HepG2 (cell line): ENCODE results near the gene ARHGEF40. TPM values are rescaled to one million over a fixed set of nuclear protein-coding genes. Genes with fewer than 3 reads are reported as not detected.

Experiments used
- DNMT3B ChIP-seq: conservative IDR thresholded peaks from 2 replicates; pipeline ENCODE4 v1.6.1; 2016; ENCODE audit warnings: missing biosample characterization, control low read depth
- ELF3 ChIP-seq: IDR thresholded peaks from 2 replicates; pipeline ENCODE4 v1.6.1; 2016; ENCODE audit warnings: missing genetic modification reagents, missing compliant biosample characterization
- FOSL1 ChIP-seq: sonication (generic); formaldehyde crosslinking; IDR thresholded peaks from 2 replicates; pipeline ENCODE4 v1.9.0; 2021; ENCODE audit warnings: missing genetic modification reagents, borderline replicate concordance
- GFI1 ChIP-seq: sonication (generic); formaldehyde crosslinking; IDR thresholded peaks from 2 replicates; pipeline ENCODE4 v1.5.0; 2020; ENCODE audit warnings: missing genetic modification reagents, mild to moderate bottlenecking, borderline replicate concordance
- HHEX ChIP-seq: IDR thresholded peaks from 2 replicates; pipeline ENCODE4 v1.6.1; 2016; ENCODE audit warnings: control low read depth
- POGZ ChIP-seq: sonication (generic); formaldehyde crosslinking; IDR thresholded peaks from 2 replicates; pipeline ENCODE4 v1.4.0; 2020; ENCODE audit warnings: mild to moderate bottlenecking, missing genetic modification reagents
- SPEN ChIP-seq: sonication (generic); formaldehyde crosslinking; IDR thresholded peaks from 2 replicates; pipeline ENCODE4 v1.5.1; 2020; ENCODE audit warnings: low read depth, mild to moderate bottlenecking, missing genetic modification reagents
- U2AF2 ChIP-seq: fragments of 200-400 bp; formaldehyde crosslinking; IDR thresholded peaks from 2 replicates; pipeline ENCODE4 v1.6.1; 2017; ENCODE audit warnings: low read depth, mild to moderate bottlenecking, low read length
- XRCC5 ChIP-seq: fragments of 200-400 bp; formaldehyde crosslinking; optimal IDR thresholded peaks from 2 replicates; pipeline ENCODE3; 2017; ENCODE audit warnings: mild to moderate bottlenecking, low read length
- ZFX ChIP-seq: sonication (generic); formaldehyde crosslinking; IDR thresholded peaks from 2 replicates; pipeline ENCODE4 v1.4.0; 2020; ENCODE audit warnings: mild to moderate bottlenecking, low read depth, missing genetic modification reagents, moderate library complexity
- ZNF136 ChIP-seq: sonication (generic); formaldehyde crosslinking; IDR thresholded peaks from 2 replicates; pipeline ENCODE4 v1.8.1; 2022; ENCODE audit warnings: low read depth, mild to moderate bottlenecking, moderate library complexity, missing genetic modification reagents
- ZNF550 ChIP-seq: sonication (generic); formaldehyde crosslinking; IDR thresholded peaks from 2 replicates; pipeline ENCODE4 v1.4.0; 2020; ENCODE audit warnings: mild to moderate bottlenecking, missing genetic modification reagents, borderline replicate concordance
- ZNF557 ChIP-seq: sonication (generic); formaldehyde crosslinking; IDR thresholded peaks from 2 replicates; pipeline ENCODE4 v1.4.0; 2020; ENCODE audit warnings: missing genetic modification reagents
- ZNF577 ChIP-seq: sonication (generic); formaldehyde crosslinking; IDR thresholded peaks from 2 replicates; pipeline ENCODE4 v1.4.0; 2020; ENCODE audit warnings: mild to moderate bottlenecking, low read depth, missing genetic modification reagents, borderline replicate concordance
- ZNF737 ChIP-seq: sonication (generic); formaldehyde crosslinking; IDR thresholded peaks from 2 replicates; pipeline ENCODE4 v1.5.0; 2020; ENCODE audit warnings: missing genetic modification reagents, mild to moderate bottlenecking, borderline replicate concordance
- polyA plus RNA-seq, 8 experiments: library from polyadenylated mRNA; depleted of rRNA in 3 of 8; stranded (reverse) in 7 of 8; unstranded in 1 of 8; fragments of >200 nt; fragmentation: Illumina TruSeq in 4 of 8; extraction: Trizol in 4 of 8; gene quantifications; 2 replicates each; pipeline versions ENCODE4 v1.2.1 to v1.2.3, GENCODE V29; 2011 to 2016; ENCODE audit warnings: low read depth in 4 of 8, missing spikeins in 1 of 8, mixed read lengths in 1 of 8; ENCODE audit not compliant: insufficient read depth in 1 of 8
- total RNA-seq, 5 experiments: library from RNA; depleted of rRNA; stranded (reverse); fragments of >200 nt; fragmentation: Illumina TruSeq; extraction: Trizol; gene quantifications; 2 replicates each; pipeline ENCODE4 v1.2.3, GENCODE V29; 2016; ENCODE audit warnings: low read depth in 1 of 5
- TF ChIP-seq, protein P1 (sequence below): sonication (generic); formaldehyde crosslinking; IDR thresholded peaks from 2 replicates; pipeline ENCODE4 v1.4.0; 2020; ENCODE audit warnings: low read depth, mild to moderate bottlenecking, missing genetic modification reagents
- TF ChIP-seq, protein P2 (sequence below): sonication (generic); formaldehyde crosslinking; IDR thresholded peaks from 2 replicates; pipeline ENCODE4 v1.4.0; 2020; ENCODE audit warnings: missing genetic modification reagents
- TF ChIP-seq, protein P3 (sequence below): IDR thresholded peaks from 2 replicates; pipeline ENCODE4 v1.6.1; 2016; ENCODE audit warnings: mild to moderate bottlenecking
- TF ChIP-seq, protein P4 (sequence below): sonication (generic); formaldehyde crosslinking; IDR thresholded peaks from 2 replicates; pipeline ENCODE4 v1.5.0; 2020; ENCODE audit warnings: missing genetic modification reagents, mild to moderate bottlenecking, borderline replicate concordance
- TF ChIP-seq, protein P5 (sequence below): sonication (generic); formaldehyde crosslinking; IDR thresholded peaks from 2 replicates; pipeline ENCODE4 v1.4.0; 2020; ENCODE audit warnings: missing genetic modification reagents, mild to moderate bottlenecking, borderline replicate concordance

Gene ARHGEF40
- total and polyA plus RNA-seq, 2 of the 13 experiments (the other 11 are each of a cell fraction or from before 2014, with no cell fraction given): 28.1 to 78.1 TPM

DNA sequence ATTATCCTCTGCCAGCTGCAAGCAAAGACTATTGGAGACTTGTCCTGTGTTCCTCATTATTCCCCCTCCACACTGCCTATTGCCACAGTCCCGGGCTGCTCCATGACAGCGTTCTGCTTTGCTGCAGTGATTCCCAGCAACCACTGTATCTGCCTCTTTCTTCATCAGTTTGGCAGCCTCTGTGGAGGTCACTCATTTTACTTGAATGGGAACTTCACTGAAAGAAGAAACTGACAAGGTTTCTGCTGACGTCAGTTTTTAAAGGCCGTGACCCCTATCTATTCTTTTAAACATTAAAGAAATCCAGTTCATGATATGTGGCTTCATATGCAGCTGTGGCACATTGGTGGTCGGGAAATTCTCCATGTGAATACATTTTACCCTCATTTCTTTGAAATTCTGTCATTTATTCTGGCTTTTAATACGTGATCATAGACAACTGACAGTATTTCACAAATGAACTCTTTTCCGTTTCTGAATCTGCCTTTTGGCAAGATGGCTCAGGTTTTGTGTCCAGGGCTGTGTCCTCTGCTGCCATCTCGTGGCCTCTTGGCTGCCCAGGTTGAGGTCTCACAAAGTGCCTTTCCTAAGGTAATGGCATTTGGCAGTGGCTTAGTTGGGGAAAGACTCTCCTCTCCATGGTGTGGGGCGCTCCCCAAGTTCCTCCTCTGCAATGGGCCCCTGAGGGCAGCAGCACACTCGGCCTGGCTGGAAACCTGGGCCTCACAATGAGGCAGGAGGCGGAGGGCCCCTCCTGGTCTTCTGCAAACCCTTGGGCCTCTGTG, 36.6 kb downstream of the ARHGEF40 start (continued):
- TF ChIP-seq, protein P1, sequence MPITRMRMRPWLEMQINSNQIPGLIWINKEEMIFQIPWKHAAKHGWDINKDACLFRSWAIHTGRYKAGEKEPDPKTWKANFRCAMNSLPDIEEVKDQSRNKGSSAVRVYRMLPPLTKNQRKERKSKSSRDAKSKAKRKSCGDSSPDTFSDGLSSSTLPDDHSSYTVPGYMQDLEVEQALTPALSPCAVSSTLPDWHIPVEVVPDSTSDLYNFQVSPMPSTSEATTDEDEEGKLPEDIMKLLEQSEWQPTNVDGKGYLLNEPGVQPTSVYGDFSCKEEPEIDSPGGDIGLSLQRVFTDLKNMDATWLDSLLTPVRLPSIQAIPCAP (CRISPR knock-in tag): no peak; the same call in 1 of the 2 replicates
- TF ChIP-seq, protein P2, sequence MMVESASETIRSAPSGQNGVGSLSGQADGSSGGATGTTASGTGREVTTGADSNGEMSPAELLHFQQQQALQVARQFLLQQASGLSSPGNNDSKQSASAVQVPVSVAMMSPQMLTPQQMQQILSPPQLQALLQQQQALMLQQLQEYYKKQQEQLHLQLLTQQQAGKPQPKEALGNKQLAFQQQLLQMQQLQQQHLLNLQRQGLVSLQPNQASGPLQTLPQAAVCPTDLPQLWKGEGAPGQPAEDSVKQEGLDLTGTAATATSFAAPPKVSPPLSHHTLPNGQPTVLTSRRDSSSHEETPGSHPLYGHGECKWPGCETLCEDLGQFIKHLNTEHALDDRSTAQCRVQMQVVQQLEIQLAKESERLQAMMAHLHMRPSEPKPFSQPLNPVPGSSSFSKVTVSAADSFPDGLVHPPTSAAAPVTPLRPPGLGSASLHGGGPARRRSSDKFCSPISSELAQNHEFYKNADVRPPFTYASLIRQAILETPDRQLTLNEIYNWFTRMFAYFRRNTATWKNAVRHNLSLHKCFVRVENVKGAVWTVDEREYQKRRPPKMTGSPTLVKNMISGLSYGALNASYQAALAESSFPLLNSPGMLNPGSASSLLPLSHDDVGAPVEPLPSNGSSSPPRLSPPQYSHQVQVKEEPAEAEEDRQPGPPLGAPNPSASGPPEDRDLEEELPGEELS: peak; percentile 1; the same call in 1 of the 2 replicates
- no peak for TF ChIP-seq U2AF2
- TF ChIP-seq ZNF557 (CRISPR knock-in tag): 0 out of 2 replicates have a peak, but pooled peaks have one; percentile 30
- no peak for TF ChIP-seq GFI1 (CRISPR knock-in tag)
- no peak for TF ChIP-seq DNMT3B (CRISPR knock-in tag)
- 0 out of 2 replicates have a peak, but pooled peaks have one; percentile 1 for TF ChIP-seq ZNF136
- TF ChIP-seq FOSL1 (CRISPR knock-in tag): no peak
- TF ChIP-seq ELF3 (CRISPR knock-in tag): peak; percentile 69; the same call in 1 of the 2 replicates
- TF ChIP-seq, protein P3, sequence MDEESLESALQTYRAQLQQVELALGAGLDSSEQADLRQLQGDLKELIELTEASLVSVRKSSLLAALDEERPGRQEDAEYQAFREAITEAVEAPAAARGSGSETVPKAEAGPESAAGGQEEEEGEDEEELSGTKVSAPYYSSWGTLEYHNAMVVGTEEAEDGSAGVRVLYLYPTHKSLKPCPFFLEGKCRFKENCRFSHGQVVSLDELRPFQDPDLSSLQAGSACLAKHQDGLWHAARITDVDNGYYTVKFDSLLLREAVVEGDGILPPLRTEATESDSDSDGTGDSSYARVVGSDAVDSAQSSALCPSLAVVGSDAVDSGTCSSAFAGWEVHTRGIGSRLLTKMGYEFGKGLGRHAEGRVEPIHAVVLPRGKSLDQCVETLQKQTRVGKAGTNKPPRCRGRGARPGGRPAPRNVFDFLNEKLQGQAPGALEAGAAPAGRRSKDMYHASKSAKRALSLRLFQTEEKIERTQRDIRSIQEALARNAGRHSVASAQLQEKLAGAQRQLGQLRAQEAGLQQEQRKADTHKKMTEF: peak; percentile 68
- TF ChIP-seq, protein P4, sequence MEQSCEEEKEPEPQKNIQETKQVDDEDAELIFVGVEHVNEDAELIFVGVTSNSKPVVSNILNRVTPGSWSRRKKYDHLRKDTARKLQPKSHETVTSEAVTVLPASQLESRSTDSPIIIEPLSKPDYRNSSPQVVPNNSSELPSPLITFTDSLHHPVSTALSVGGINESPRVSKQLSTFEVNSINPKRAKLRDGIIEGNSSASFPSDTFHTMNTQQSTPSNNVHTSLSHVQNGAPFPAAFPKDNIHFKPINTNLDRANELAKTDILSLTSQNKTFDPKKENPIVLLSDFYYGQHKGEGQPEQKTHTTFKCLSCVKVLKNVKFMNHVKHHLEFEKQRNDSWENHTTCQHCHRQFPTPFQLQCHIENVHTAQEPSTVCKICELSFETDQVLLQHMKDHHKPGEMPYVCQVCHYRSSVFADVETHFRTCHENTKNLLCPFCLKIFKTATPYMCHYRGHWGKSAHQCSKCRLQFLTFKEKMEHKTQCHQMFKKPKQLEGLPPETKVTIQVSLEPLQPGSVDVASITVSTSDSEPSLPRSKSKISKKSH (CRISPR knock-in tag): peak; percentile 82; the same call in 1 of the 2 replicates
- no peak for TF ChIP-seq ZNF737 (CRISPR knock-in tag)
- TF ChIP-seq ZNF577 (CRISPR knock-in tag): no peak
- TF ChIP-seq HHEX (CRISPR knock-in tag): no peak
- TF ChIP-seq, protein P5, sequence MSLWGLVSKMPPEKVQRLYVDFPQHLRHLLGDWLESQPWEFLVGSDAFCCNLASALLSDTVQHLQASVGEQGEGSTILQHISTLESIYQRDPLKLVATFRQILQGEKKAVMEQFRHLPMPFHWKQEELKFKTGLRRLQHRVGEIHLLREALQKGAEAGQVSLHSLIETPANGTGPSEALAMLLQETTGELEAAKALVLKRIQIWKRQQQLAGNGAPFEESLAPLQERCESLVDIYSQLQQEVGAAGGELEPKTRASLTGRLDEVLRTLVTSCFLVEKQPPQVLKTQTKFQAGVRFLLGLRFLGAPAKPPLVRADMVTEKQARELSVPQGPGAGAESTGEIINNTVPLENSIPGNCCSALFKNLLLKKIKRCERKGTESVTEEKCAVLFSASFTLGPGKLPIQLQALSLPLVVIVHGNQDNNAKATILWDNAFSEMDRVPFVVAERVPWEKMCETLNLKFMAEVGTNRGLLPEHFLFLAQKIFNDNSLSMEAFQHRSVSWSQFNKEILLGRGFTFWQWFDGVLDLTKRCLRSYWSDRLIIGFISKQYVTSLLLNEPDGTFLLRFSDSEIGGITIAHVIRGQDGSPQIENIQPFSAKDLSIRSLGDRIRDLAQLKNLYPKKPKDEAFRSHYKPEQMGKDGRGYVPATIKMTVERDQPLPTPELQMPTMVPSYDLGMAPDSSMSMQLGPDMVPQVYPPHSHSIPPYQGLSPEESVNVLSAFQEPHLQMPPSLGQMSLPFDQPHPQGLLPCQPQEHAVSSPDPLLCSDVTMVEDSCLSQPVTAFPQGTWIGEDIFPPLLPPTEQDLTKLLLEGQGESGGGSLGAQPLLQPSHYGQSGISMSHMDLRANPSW (CRISPR knock-in tag): 0 out of 2 replicates have a peak, but pooled peaks have one; percentile 56
- no peak for TF ChIP-seq ZNF550 (CRISPR knock-in tag)
- peak; percentile 92 for TF ChIP-seq XRCC5
- TF ChIP-seq ZFX (CRISPR knock-in tag): peak; percentile 71
- TF ChIP-seq SPEN (CRISPR knock-in tag): peak; percentile 47; the same call in 1 of the 2 replicates
- peak; percentile 53 for TF ChIP-seq POGZ (CRISPR knock-in tag)
